IPS-15b (cell line): ENCODE data around the gene RAB30.
"Not testable (repeated sequence)": the region's sequence is repeated elsewhere in the genome, so short reads cannot be mapped to it uniquely, and the experiment has no call there.

Source experiments
- H3K27me3 ChIP-seq: one replicate; pipeline ENCODE4 v1.6.1; 2013; ENCODE audit warnings: low read length; ENCODE audit not compliant: control insufficient read depth, insufficient read depth
- H3K36me3 ChIP-seq: one replicate; pipeline ENCODE4 v1.6.1; 2013; ENCODE audit warnings: low read length; ENCODE audit not compliant: control insufficient read depth, insufficient read depth
- H3K4me1 ChIP-seq: one replicate; pipeline ENCODE4 v1.6.1; 2013; ENCODE audit warnings: mild to moderate bottlenecking, low read length; ENCODE audit not compliant: control insufficient read depth, insufficient read depth
- H3K4me3 ChIP-seq: one replicate; pipeline ENCODE4 v1.5.1; 2013; ENCODE audit warnings: low read depth, low read length
- H3K9ac ChIP-seq: one replicate; pipeline ENCODE4 v1.6.1; 2013; ENCODE audit warnings: low read depth, mild to moderate bottlenecking, low read length
- H3K9me3 ChIP-seq: one replicate; pipeline ENCODE4 v1.6.1; 2013; ENCODE audit warnings: mild to moderate bottlenecking, low read length; ENCODE audit not compliant: control insufficient read depth, insufficient read depth

Gene RAB30

DNA sequence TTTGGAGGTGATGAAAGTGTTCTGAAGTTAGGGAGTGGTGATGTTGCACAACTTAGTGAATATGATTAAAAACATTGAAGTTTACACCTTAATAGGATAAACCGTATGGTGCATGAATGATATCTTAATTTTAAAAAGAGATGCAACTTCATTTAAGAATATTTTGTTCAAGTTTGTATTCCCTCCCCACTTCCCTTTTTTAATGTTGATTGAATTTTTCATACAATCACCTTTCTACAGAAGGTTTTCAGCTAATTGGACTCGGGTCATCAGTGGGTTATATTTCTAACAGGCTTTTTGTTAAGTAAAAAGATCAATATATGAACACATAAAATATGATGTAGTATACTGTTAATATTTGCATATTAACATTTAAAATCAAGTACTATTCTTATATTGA is 97.6 kb downstream of the RAB30 start:
- H3K9me3 ChIP-seq = no peaks in the 10 kb centered on the region
- no peak overlapping the region for H3K9ac ChIP-seq
- H3K4me3 ChIP-seq = no peak overlapping the region
- no peaks in the 10 kb centered on the region for H3K36me3 ChIP-seq
- no peaks in the 10 kb centered on the region for H3K4me1 ChIP-seq
- no peaks in the 10 kb centered on the region for H3K27me3 ChIP-seq

DNA sequence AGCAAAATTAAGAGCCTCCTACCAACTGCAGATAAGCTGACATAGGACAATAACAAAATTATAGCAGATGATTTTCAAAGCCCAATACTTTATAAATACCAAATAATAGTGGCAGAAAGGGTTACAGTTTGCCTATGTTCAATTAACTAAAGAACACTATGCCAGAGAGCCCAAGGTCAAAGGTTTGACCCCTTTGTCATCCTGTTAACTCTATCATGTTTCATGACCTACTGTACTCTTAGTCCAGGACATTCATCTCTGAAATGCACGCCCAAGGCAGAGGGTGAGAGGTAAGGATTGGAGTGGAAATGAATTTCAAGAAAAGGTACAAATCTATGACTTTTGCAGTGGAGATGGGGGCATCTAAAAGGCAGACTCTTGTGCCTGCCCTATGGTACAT is 99.6 kb downstream of the RAB30 start:
- H3K9me3 ChIP-seq = no peaks in the 10 kb centered on the region
- no peaks in the 10 kb centered on the region for H3K27me3 ChIP-seq
- no peaks in the 10 kb centered on the region for H3K4me1 ChIP-seq
- H3K36me3 ChIP-seq = no peaks in the 10 kb centered on the region
- H3K9ac ChIP-seq = no peak overlapping the region
- H3K4me3 ChIP-seq = no peak overlapping the region

DNA sequence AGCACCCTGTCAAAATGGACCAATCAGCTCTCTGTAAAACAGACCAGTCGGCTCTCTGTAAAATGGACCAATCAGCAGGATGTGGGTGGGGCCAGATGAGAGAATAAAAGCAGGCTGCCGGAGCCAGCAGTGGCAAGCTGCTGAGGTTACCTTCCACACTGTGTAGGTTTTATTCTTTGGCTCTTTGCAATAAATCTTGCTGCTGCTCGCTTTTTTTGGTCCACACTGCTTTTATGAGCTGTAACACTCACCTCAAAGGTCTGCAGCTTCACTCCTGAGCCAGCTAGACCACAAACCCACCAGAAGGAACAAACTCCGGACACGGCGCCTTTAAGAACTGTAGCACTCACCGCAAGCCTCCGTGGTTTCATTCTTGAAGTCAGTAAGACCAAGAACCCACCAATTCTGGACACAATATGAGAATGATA is 100.2 kb downstream of the RAB30 start:
- H3K36me3 ChIP-seq, H3K9ac ChIP-seq, H3K4me3 ChIP-seq, H3K4me1 ChIP-seq, H3K9me3 ChIP-seq, H3K27me3 ChIP-seq: not testable (repeated sequence)

DNA sequence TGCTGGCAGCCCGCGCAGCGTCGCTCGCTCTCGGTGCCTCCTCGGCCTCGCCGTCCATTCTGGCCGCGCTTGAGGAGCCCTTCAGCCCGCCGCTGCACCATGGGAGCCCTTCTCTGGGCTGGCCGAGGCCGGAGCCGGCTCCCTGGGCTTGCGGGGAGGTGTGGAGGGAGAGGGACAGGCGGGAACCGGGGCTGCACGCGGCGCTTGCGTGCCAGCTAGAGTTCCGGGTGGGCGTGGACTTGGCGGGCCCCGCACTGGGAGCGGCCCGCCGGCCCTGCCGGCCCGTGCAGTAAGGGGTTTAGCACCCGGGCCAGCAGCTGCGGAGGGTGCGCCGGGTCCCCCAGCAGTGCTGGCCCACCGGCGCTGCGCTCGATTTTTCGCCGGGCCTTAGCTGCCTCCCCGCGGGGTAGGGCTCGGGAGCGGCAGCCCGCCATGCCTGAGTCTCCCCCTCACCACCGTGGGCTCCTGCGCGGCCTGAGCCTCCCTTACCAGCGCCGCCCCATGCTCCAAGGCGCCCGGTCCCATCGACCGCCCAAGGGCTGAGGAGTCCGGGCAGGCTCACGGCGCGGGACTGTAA is 101.1 kb downstream of the RAB30 start:
- not testable (repeated sequence) for H3K9me3 ChIP-seq, H3K4me3 ChIP-seq, H3K9ac ChIP-seq, H3K27me3 ChIP-seq, H3K4me1 ChIP-seq, H3K36me3 ChIP-seq

DNA sequence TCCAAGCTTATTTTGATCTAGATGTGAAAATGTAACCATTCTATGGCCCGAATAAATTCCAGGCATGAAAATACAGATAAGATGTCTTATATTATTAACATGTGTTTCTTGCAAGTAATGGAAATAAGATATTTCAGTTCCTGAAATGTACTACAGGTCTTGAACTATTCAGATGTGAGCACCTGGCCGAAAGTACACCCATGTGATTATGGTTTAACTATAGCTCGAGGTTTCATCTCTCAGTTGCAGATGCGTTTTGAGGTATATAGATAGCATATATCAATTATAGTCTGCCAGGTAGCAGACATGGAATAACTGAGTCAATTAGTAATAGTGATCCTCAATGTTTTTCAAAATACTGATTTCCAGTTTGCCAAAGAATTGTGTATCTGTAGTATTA is 101.9 kb downstream of the RAB30 start:
- Histone ChIP-seq H3K4me1 (no peaks in the 10 kb centered on the region), H3K9ac (no peak overlapping the region), H3K4me3 (no peak overlapping the region), H3K27me3 (no peaks in the 10 kb centered on the region), H3K36me3 (no peaks in the 10 kb centered on the region), H3K9me3 (no peaks in the 10 kb centered on the region)

DNA sequence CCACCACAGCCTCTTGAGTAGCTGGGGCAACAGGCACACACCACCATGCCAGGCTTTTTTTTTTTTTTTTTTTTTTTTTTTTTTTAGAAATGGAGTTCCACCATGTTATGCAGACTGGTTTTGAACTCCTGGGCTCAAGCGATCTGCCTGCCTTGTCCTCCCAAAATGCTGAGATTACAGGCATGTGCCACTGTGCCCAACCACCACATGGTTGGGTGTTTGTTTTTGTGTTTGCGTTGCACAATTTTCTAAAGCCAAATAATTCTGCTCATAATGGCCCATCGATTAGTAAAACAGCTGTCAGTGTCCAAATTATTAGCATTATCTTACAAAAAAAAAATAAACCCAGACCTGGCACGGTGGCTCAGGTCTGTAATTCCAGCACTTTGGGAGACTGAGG is 104.3 kb downstream of the RAB30 start:
- H3K4me1 ChIP-seq = no peaks in the 10 kb centered on the region
- H3K27me3 ChIP-seq = no peaks in the 10 kb centered on the region
- H3K36me3 ChIP-seq = no peaks in the 10 kb centered on the region
- no peak overlapping the region for H3K9ac ChIP-seq
- no peak overlapping the region for H3K4me3 ChIP-seq
- no peaks in the 10 kb centered on the region for H3K9me3 ChIP-seq

DNA sequence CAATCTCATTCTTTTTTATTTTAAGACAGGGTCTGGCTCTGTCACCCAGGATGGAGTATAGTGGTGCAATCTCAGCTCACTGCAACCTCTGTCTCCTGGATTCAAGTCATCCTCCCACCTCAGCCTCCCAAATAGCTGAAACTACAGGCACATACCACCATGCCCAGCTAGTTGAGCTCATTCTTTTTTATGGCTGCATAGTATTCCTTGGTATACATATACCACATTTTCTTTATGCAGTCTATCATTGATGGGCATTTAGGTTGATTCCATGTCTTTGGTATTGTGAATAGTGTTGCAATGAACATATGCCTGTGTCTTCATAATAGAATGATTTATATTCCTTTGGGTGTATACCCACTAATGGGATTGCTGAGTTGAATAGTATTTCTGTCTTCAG is 109.7 kb downstream of the RAB30 start:
- not testable (repeated sequence) for H3K9me3 ChIP-seq, H3K4me1 ChIP-seq, H3K4me3 ChIP-seq

DNA sequence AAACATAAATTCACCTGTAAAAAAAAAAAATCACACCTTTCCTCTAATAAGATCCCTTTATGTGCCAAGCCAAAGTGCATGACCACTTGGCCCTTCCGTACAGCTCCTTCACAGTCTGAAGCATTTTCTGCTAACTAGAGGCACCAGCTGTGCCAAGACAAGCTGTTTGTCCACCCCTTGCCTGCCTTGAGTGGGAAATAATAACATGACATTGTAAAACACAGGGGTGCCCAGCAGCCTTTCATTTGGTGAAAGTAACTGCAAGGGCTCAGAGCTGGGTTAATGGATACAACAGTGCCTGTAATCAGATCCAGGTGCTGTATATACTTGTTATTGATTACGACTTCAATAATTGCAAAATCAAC is 110.9 kb downstream of the RAB30 start:
- Histone ChIP-seq H3K9me3 (no peaks in the 10 kb centered on the region), H3K4me1 (peaks cover 5% of the 10 kb centered on the region), H3K36me3 (no peaks in the 10 kb centered on the region), H3K27me3 (no peaks in the 10 kb centered on the region), H3K4me3 (no peak overlapping the region), H3K9ac (no peak overlapping the region)

More for the DNA sequence above, 109.7 kb downstream of the RAB30 start:
- H3K9ac ChIP-seq, H3K36me3 ChIP-seq, H3K27me3 ChIP-seq: not testable (repeated sequence)

DNA sequence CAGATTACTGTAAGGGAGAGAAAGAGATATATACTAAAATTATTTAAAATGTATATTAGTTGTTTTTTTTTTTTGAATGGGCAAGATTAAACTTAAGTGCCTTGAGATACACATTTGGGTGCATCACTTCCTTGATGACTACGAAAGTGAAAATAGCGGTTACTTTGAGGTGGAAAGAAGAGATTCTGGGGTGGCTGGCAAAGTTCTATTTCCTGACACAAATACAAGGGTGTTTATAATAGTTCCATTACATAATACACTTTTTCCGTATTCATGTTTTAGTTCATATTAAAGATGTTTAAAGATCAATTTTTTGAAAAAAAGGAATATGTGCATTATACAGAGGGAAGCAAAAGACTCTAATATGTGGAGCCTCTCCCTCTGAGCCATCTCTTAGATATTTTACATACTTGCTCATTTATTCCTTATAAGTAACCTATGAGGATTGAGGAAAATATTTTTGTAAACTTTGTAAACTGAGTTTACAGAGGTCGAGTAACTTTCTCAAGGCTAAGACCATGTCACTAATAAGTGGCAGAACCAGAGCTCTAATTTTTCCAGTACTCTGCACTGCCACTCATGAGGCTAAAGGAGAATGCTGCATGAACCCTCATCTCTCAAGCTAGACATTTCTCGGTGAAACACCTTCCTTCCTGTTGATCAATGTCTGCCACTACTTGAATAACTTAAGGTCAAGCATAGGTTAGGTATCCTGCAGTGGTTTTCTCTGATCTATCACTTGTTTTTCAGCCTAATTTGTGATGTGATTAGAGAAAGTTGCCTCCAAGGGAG is 111.5 kb downstream of the RAB30 start:
- Histone ChIP-seq H3K27me3 (no peaks in the 10 kb centered on the region), H3K4me1 (peaks cover 11% of the 10 kb centered on the region), H3K36me3 (no peaks in the 10 kb centered on the region), H3K4me3 (no peak overlapping the region), H3K9ac (no peak overlapping the region), H3K9me3 (no peaks in the 10 kb centered on the region)

DNA sequence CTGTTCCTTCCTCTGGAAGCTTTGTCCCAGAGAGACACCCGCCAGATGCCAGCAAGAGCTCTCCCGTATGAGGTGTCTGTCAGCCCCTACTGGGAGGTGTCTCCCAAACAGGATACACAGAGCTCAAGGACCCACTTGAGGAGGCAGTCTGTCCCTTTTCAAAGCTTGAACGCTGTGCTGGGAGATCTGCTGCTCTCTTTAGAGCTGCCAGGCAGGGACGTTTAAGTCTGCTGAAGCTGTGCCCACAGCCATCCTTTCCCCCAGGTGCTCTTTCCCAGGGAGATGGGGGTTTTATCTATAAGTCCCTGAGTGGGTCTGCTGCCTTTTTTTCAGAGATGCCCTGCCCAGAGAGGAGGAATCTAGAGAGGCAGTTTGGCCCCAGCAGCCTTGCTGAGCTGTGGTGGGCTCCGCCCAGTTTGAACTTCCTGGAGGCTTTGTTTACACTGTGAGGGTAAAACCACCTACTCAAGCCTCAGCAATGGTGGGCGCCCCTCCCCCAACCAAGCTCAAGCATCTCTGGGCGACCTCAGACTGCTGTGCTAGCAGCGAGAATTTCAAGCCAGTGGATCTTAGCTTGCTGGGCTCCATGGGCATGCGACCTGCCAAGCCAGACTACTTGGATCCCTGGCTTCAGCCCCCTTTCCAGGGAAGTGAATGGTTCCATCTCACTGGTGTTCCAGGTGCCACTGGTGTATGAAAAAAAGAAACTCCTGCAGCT is 115.8 kb downstream of the RAB30 start:
- not testable (repeated sequence) for H3K4me3 ChIP-seq, H3K9ac ChIP-seq, H3K36me3 ChIP-seq, H3K9me3 ChIP-seq, H3K27me3 ChIP-seq
- H3K4me1 ChIP-seq = peaks cover 11% of the 10 kb centered on the region

DNA sequence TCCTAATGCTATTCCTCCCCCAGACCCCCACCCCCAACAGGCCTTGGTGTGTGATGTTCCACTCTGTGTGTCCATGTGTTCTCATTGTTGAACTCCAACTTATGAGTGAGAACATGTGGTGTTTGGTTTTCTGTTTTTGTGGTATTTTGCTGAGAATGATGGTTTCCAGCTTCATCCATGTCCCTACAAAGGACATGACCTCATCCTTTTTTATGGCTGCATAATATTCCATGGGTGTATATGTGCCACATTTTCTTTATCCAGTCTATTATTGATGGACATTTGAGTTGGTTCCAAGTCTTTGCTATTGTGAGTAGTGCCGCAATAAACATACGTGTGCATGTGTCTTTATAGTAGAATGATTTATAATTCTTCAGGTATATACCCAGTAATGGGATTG is 121.2 kb downstream of the RAB30 start:
- H3K27me3 ChIP-seq, H3K36me3 ChIP-seq, H3K9me3 ChIP-seq, H3K4me1 ChIP-seq, H3K4me3 ChIP-seq, H3K9ac ChIP-seq: not testable (repeated sequence)

DNA sequence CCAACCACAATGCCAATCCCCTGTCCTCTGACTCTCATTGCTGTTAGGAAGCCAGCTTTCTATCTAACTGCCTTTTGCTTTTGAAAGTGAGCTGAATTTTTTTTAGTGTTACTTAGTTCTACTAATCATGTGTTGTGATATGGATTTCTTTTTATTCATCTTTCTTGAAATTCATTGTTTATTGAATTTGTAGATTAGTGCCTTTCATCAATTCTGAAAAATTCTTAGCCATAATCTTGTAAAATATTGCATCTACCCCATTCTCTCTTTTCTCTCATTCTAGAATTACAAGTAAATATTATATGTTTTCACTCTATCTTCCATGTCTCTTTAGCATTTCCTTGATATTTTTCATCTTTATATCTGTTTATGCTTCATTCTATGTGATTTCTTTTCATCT is 122.3 kb downstream of the RAB30 start:
- Histone ChIP-seq H3K9me3 (no peaks in the 10 kb centered on the region), H3K36me3 (no peaks in the 10 kb centered on the region), H3K9ac (no peak overlapping the region), H3K4me1 (no peaks in the 10 kb centered on the region), H3K4me3 (no peak overlapping the region), H3K27me3 (no peaks in the 10 kb centered on the region)
